BJ (cell line): ENCODE data around the gene PI4KA. TPM values are rescaled to one million over a fixed set of nuclear protein-coding genes. Genes with fewer than 3 reads are reported as not detected.

ENCODE experiments used
- CTCF ChIA-PET: fragments of 350-600 bp; formaldehyde crosslinking; extraction: SDS; loops from one replicate; lab custom pipeline; 2021; ENCODE audit warnings: antibody characterized with exemption, inconsistent platforms; lab: Yijun Ruan, JAX
- POLR2A ChIA-PET: fragments of 300-600 bp; sonication (Branson Sonifier 250); formaldehyde crosslinking; extraction: SDS; loops from one replicate; lab custom pipeline; 2021; ENCODE audit warnings: antibody characterized with exemption; lab: Charles Lee
- DNase-seq: peaks from one replicate; pipeline ENCODE4 v3.0.0-alpha.2; 2011; ENCODE audit warnings: low read depth
- H3K27me3 ChIP-seq: 2 replicates; pipeline ENCODE4 v1.6.0; 2011; ENCODE audit warnings: low read length; ENCODE audit not compliant: control insufficient read depth, insufficient read depth
- H3K36me3 ChIP-seq: 2 replicates; pipeline ENCODE4 v1.5.1; 2011; ENCODE audit warnings: low read length; ENCODE audit not compliant: control insufficient read depth, insufficient read depth
- H3K4me3 ChIP-seq: 2 replicates; pipeline ENCODE4 v1.5.1; 2011; ENCODE audit warnings: low read depth, mild to moderate bottlenecking, control low read depth, low read length
- polyA plus RNA-seq: library from polyadenylated mRNA; depleted of rRNA; stranded (reverse); fragments of >200 nt; gene quantifications from 2 replicates; pipeline ENCODE4 v1.2.3, GENCODE V29; 2011
- TF ChIP-seq, protein P1 (sequence below): IDR thresholded peaks from 2 replicates; pipeline ENCODE4 v1.5.1; 2011; ENCODE audit warnings: low read depth, mild to moderate bottlenecking, control low read depth, inconsistent platforms, low read length, moderate library complexity; ENCODE audit not compliant: insufficient read depth

PI4KA gene
- polyA plus RNA-seq, 1 experiment: 34.2 TPM

DNA sequence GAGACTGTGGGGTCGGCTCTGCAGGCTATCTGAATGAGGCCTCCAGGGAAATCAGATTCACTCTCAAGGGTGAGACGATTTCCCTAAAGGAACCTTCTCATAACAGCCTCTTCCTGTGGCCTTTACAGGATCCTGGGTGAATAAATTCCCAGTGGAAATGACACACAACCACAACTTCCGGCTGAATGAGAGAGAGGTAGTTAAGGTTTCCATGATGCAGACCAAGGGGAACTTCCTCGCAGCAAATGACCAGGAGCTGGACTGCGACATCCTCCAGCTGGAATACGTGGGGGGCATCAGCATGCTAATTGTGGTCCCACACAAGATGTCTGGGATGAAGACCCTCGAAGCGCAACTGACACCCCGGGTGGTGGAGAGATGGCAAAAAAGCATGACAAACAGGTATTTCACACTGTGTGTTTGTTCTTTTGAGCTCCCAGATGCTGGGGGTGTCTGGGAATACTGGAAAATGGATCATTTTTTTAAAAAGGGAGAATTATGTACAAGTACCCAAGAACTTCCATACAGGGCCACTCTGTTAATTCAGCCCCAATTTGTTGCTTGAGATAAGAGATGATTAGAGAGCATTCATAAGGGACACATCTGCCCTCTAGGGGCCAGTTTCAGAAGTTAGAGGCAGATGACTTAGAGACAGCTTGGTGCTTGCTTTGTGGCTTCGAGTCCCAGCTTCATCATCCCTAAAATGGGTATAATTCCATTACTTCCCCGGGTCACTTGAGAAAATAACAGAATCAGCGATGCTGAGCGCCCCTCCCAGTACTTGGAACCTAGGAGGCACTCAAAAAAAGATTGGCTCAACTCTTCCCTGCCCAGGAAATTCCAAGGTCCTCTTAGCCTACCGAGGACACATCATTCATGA lies 74.5 kb downstream of the PI4KA start:
- CTCF ChIA-PET: interaction anchor here (0.5 to 3.5 kb wide), 15 partner anchors 8 to 257 kb away, joined by 3 to 39 read pairs (median 4); partner anchors contain the start of gene SERPIND1
- Histone ChIP-seq H3K36me3 (peaks cover 13% of the 10 kb centered on the region), H3K4me3 (no peak overlapping the region), H3K27me3 (no peaks in the 10 kb centered on the region)
- TF ChIP-seq, protein P1, sequence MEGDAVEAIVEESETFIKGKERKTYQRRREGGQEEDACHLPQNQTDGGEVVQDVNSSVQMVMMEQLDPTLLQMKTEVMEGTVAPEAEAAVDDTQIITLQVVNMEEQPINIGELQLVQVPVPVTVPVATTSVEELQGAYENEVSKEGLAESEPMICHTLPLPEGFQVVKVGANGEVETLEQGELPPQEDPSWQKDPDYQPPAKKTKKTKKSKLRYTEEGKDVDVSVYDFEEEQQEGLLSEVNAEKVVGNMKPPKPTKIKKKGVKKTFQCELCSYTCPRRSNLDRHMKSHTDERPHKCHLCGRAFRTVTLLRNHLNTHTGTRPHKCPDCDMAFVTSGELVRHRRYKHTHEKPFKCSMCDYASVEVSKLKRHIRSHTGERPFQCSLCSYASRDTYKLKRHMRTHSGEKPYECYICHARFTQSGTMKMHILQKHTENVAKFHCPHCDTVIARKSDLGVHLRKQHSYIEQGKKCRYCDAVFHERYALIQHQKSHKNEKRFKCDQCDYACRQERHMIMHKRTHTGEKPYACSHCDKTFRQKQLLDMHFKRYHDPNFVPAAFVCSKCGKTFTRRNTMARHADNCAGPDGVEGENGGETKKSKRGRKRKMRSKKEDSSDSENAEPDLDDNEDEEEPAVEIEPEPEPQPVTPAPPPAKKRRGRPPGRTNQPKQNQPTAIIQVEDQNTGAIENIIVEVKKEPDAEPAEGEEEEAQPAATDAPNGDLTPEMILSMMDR: peak; percentile 83
- POLR2A ChIA-PET: interaction anchor here (0.6 kb wide), 1 partner anchor 72 kb away, joined by 4 read pairs; no protein-coding TSS in a partner anchor
- no peak for DNase-seq

DNA sequence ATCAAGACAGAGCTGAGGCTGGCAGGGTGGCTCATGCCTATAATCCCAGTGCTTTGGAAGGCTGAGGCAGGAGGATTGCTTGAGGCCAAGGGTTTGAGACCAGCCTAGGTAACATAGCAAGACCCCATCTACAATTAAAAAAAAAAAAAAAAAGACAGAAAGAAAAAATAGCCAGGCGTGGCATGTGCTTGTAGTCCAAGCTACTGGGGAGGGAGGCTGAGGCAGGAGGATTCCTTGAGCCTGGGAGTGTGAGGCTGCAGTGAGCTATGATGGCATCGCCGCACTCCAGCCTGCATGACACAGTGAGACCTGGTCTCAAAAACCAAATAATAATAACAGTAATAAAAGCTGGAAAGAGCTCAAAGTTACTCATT lies 75.3 kb downstream of the PI4KA start:
- POLR2A ChIA-PET: no interaction called here
- H3K27me3 ChIP-seq: no peaks in the 10 kb centered on the region

DNA sequence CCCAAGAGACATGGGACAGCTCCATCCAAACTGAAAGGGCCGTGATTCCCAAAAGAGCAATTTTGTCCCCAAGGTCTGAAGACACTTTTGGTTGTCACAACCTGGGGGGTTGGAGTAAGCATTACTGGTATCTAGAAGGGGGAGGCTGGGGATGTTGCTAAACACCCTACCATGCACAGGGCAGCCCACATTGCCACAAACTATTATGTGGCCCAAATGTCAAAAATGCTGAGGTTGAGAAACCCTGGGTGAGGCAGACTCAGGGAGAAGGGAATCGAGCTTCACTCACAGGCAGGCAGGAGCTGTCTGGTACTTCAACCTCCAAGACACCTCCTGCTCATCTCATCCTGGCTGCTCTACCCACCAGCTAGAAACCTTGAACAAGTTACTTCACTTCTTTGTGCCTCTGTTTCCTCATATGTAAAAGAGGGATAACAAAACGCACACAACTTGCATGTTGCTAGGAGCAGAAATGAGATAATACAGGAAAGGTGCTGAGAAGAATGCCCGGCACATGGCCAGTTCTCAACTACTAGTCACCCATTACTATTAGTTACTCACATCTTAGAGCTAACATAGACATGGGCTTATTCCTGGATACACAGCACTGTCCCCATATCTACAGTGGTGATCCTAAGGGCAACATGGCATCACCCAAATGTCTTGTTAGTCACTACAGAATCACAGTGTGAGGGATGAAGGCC lies 75.9 kb downstream of the PI4KA start:
- DNase-seq: no peak
- POLR2A ChIA-PET: no interaction called here
- Histone ChIP-seq H3K36me3 (peaks cover 10% of the 10 kb centered on the region), H3K27me3 (no peaks in the 10 kb centered on the region), H3K4me3 (no peak overlapping the region)
- CTCF ChIA-PET: interaction anchor here (1.1 to 3.5 kb wide), 7 partner anchors 9 to 52 kb away, joined by 3 to 39 read pairs (median 10); partner anchors contain the start of gene SERPIND1
- TF ChIP-seq, protein P1: no peak

More for the DNA sequence above, 75.3 kb downstream of the PI4KA start:
- CTCF ChIA-PET: interaction anchor here (0.6 to 3.5 kb wide), 8 partner anchors 10 to 212 kb away, joined by 3 to 39 read pairs (median 8); partner anchors contain the start of gene SERPIND1
- H3K4me3 ChIP-seq: no peak overlapping the region
- H3K36me3 ChIP-seq: peaks cover 12% of the 10 kb centered on the region
- TF ChIP-seq, protein P1: no peak
- no peak for DNase-seq

DNA sequence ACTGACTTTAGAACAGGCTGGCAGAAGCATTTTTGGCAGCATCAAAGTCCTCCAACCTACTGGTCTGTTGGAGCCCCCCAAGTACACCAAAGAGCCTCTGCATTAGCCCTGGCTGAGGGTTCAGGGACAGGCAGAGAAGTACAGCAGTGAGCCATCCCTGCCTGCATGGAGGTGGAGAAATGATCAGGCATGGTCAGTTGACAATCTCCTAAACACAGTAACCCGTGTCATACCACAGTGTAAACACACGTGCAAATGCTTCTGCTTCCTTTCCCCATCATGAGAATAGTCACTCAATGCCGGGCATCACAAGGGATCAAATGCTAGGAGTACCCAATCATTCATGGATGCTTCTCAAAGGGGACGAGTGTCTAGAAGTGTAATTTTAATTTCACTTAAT lies 76.5 kb downstream of the PI4KA start:
- H3K27me3 ChIP-seq: no peaks in the 10 kb centered on the region
- POLR2A ChIA-PET: no interaction called here
- peaks cover 5% of the 10 kb centered on the region for H3K36me3 ChIP-seq
- no peak for DNase-seq
- CTCF ChIA-PET: interaction anchor here (3.1 to 3.5 kb wide), 2 partner anchors 9 to 12 kb away, joined by 16 to 39 read pairs; partner anchors contain the start of gene SERPIND1
- TF ChIP-seq, protein P1: no peak
- H3K4me3 ChIP-seq: no peak overlapping the region
